ENCODE measurements around the gene PPP2R2C. TPM values are rescaled to one million over a fixed set of nuclear protein-coding genes. Genes with fewer than 3 reads are reported as not detected.

The PPP2R2C gene
- total and polyA plus RNA-seq, 2 experiments from 2014 or later = 1.3 to 9.2 TPM

GRCh38 chr4:6338951-6339817, 133.2 kb downstream of the PPP2R2C start:
- DNase-seq (ENCODE audit: low spot score) = no peak

GRCh38 chr4:6338175-6338950, 134.1 kb downstream of the PPP2R2C start:
- Mint-ChIP-seq H3K4me3 (no peak overlapping the region), H3K4me1 (peaks cover 29% of the 10 kb centered on the region), H3K27me3 (ENCODE audit: insufficient read depth, low read depth, poor library complexity) (peaks cover 12% of the 10 kb centered on the region), H3K27ac (no peak overlapping the region), H3K9me3 (peaks cover 15% of the 10 kb centered on the region; the same call in 2 of the 3 replicates), H3K36me3 (ENCODE audit: low read depth) (peaks cover 2% of the 10 kb centered on the region; the same call in 2 of the 3 replicates)
- H3K27me3 ChIP-seq (ENCODE audit: insufficient read depth) = no peaks in the 10 kb centered on the region
- no peaks in the 10 kb centered on the region for H3K9me2 ChIP-seq (ENCODE audit: insufficient read depth)
- ATAC-seq (no peak), DNase-seq (ENCODE audit: low spot score) (no peak)
- no peaks in the 10 kb centered on the region for H3F3A ChIP-seq (replicated peaks; ENCODE audit: low read depth)
- H3K79me2 ChIP-seq (replicated peaks; ENCODE audit: insufficient read depth) = no peaks in the 10 kb centered on the region
- no peaks in the 10 kb centered on the region for H4K20me1 ChIP-seq (replicated peaks; ENCODE audit: insufficient read depth)
- no peaks in the 10 kb centered on the region for H3K36me3 ChIP-seq (ENCODE audit: insufficient read depth)
- no peak overlapping the region for H2AFZ ChIP-seq
- no peak overlapping the region for H3K4me3 ChIP-seq
- peaks cover 12% of the 10 kb centered on the region; the same call in 1 of the 2 replicates for H3K4me1 ChIP-seq (ENCODE audit: insufficient read depth)
- no peak overlapping the region for H3K4me2 ChIP-seq
- H3K27ac ChIP-seq (ENCODE audit: low read depth) = no peak overlapping the region
- TF ChIP-seq NANOG (IDR thresholded peaks at IDR 0.05; ENCODE audit: borderline replicate concordance) = no peak
- TF ChIP-seq JUNB (IDR thresholded peaks at IDR 0.05; ENCODE audit: unreplicated experiment) = no peak
- no peak for TF ChIP-seq ZNF331 (CRISPR knock-in tag; IDR thresholded peaks at IDR 0.05; ENCODE audit: low read depth)
- TF ChIP-seq CTCF (conservative IDR thresholded peaks at IDR 0.05; ENCODE audit: low read depth in 2 of 2) = no peak
- no peak for TF ChIP-seq ZNF114 (CRISPR knock-in tag; IDR thresholded peaks at IDR 0.05)
- TF ChIP-seq ETS1 (IDR thresholded peaks at IDR 0.05) = no peak
- no peak for TF ChIP-seq CREB1 (CRISPR knock-in tag; IDR thresholded peaks at IDR 0.05; ENCODE audit: low read depth)
- no peak for TF ChIP-seq STAT1 (IDR thresholded peaks at IDR 0.05; ENCODE audit: unreplicated experiment)

More at GRCh38 chr4:6338951-6339817, 133.2 kb downstream of the PPP2R2C start:
- no peaks in the 10 kb centered on the region for H3K36me3 ChIP-seq (ENCODE audit: insufficient read depth)
- H3K9me2 ChIP-seq (ENCODE audit: insufficient read depth) = no peaks in the 10 kb centered on the region
- H3F3A ChIP-seq (replicated peaks; ENCODE audit: low read depth) = no peaks in the 10 kb centered on the region
- Mint-ChIP-seq H3K36me3 (ENCODE audit: low read depth) (no peaks in the 10 kb centered on the region; the same call in 2 of the 3 replicates), H3K4me1 (peaks cover 29% of the 10 kb centered on the region), H3K9me3 (peaks cover 7% of the 10 kb centered on the region; the same call in 2 of the 3 replicates), H3K27ac (no peak overlapping the region), H3K4me3 (no peak overlapping the region), H3K27me3 (ENCODE audit: insufficient read depth, low read depth, poor library complexity) (peaks cover 12% of the 10 kb centered on the region)
- no peak overlapping the region for H3K4me3 ChIP-seq
- no peak for ATAC-seq
- TF ChIP-seq EZH2 (IDR thresholded peaks at IDR 0.05; ENCODE audit: low read depth, unreplicated experiment) (no peak), ZNF331 (CRISPR knock-in tag; IDR thresholded peaks at IDR 0.05; ENCODE audit: low read depth) (no peak), CTCF (conservative IDR thresholded peaks at IDR 0.05; ENCODE audit: low read depth in 2 of 2) (no peak), NANOG (IDR thresholded peaks at IDR 0.05; ENCODE audit: borderline replicate concordance) (no peak), CREB1 (CRISPR knock-in tag; IDR thresholded peaks at IDR 0.05; ENCODE audit: low read depth) (no peak)
- no peak overlapping the region for H2AFZ ChIP-seq
- no peaks in the 10 kb centered on the region for H3K27me3 ChIP-seq (ENCODE audit: insufficient read depth)
- no peak overlapping the region for H3K4me2 ChIP-seq
- H3K4me1 ChIP-seq (ENCODE audit: insufficient read depth) = peaks cover 12% of the 10 kb centered on the region; the same call in 1 of the 2 replicates
- no peak overlapping the region for H3K27ac ChIP-seq (ENCODE audit: low read depth)
- H4K20me1 ChIP-seq (replicated peaks; ENCODE audit: insufficient read depth) = no peaks in the 10 kb centered on the region
- H3K79me2 ChIP-seq (replicated peaks; ENCODE audit: insufficient read depth) = no peaks in the 10 kb centered on the region

All from GM23338 (cell line).